DOHH2 (cell line): ENCODE measurements around the gene HSPA2.

ENCODE experiments used
- CTCF ChIP-seq: fragments of 200-600 bp; sonication (generic); IDR thresholded peaks from one replicate; pipeline ENCODE4 v1.5.1; 2014; ENCODE audit warnings: antibody characterized with exemption, mild to moderate bottlenecking, low read depth, low read length; ENCODE audit not compliant: poor library complexity, severe bottlenecking
- EZH2phosphoT487 ChIP-seq: fragments of 200-600 bp; sonication (generic); IDR thresholded peaks from 2 replicates; pipeline ENCODE4 v1.6.1; 2017; ENCODE audit warnings: borderline replicate concordance, mild to moderate bottlenecking, antibody characterized with exemption, low read length, moderate library complexity, mixed read lengths

- TF ChIP-seq CTCF = no peak
- no peak for TF ChIP-seq EZH2phosphoT487
Observed at GRCh38 chr14:64554556-64554955, 14.0 kb downstream of the HSPA2 start.
